Calu3 (cell line): ENCODE data around the gene TMCC1. TPM values are rescaled to one million over a fixed set of nuclear protein-coding genes. Genes with fewer than 3 reads are reported as not detected.

Source experiments
- BruUV-seq: library from RNA; stranded (reverse); fragments of 400-500 nt; replicated peaks from 2 replicates; lab custom pipeline; 2021; lab: Mats Ljungman, UMichigan
- CTCF ChIA-PET: fragments of 300-600 bp; sonication (Branson Sonifier 250); formaldehyde crosslinking; loops from one replicate; lab custom pipeline; 2022; ENCODE audit warnings: antibody characterized with exemption; lab: Charles Lee
- DNase-seq: peaks from one replicate; pipeline ENCODE4 v3.0.0; 2022
- H3K27ac Mint-ChIP-seq: one replicate; pipeline ENCODE4 v1.8.0; 2022; ENCODE audit warnings: mixed read lengths; ENCODE audit not compliant: unreplicated experiment
- H3K27me3 Mint-ChIP-seq: one replicate; pipeline ENCODE4 v1.8.0; 2022; ENCODE audit warnings: mixed read lengths; ENCODE audit not compliant: unreplicated experiment
- H3K36me3 Mint-ChIP-seq: one replicate; pipeline ENCODE4 v1.8.0; 2022; ENCODE audit warnings: mild to moderate bottlenecking, moderate library complexity, mixed read lengths; ENCODE audit not compliant: insufficient read depth, unreplicated experiment
- H3K4me1 Mint-ChIP-seq: one replicate; pipeline ENCODE4 v1.8.0; 2022; ENCODE audit warnings: mild to moderate bottlenecking, low read depth, mixed read lengths; ENCODE audit not compliant: unreplicated experiment
- H3K4me3 Mint-ChIP-seq: one replicate; pipeline ENCODE4 v1.8.0; 2022; ENCODE audit warnings: mild to moderate bottlenecking, low read depth, moderate library complexity, mixed read lengths; ENCODE audit not compliant: unreplicated experiment
- H3K9me3 Mint-ChIP-seq: one replicate; pipeline ENCODE4 v1.8.0; 2022; ENCODE audit warnings: low read depth, mixed read lengths; ENCODE audit not compliant: unreplicated experiment
- CTCF ChIP-seq: fragments of 200-600 bp; IDR thresholded peaks from one replicate; pipeline ENCODE4 v1.8.0; 2022; ENCODE audit warnings: antibody characterized with exemption; ENCODE audit not compliant: unreplicated experiment
- intact Hi-C: fragments of 100-400 bp; cut with micrococcal nuclease; formaldehyde crosslinking; loops from one replicate; pipeline ENCODE4 v1.10.0; 2022; ENCODE audit not compliant: unreplicated experiment
- total RNA-seq: library from RNA; stranded (reverse); gene quantifications from 2 replicates; pipeline ENCODE4 v1.2.3, GENCODE V29; 2022

The TMCC1 gene
- total RNA-seq, 1 experiment from 2014 or later, result 57.2 TPM

DNA sequence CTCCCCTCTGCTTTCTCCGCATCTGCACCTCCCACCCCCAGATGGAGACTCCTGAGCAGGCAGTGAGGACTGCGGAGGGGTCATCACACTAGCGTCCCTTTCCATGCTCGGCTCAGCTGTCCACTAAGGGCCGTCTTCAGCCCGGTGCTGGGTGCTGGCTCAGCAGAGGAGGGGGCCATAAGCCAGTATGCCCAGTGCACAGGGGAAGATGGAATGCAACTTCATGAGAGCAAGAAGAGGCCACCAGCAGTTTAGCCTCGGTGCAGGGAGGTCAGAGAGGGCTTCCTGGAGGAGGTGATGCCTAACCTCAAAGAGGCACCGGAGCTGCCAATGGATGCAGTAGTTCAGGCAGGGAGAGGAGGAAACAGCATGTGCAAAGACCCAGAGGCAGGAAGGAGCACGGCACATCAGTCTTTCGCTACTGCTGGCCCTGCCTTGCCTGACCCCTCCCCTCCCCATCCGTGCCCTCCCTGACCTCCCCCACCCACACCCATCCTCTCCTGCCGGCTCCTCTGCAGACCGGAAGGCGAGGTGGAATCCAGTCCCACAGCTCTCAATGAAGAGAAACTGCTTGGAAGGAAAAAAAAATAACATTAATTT, 271.8 kb downstream of the TMCC1 start:
- Mint-ChIP-seq H3K27me3 (peaks cover 13% of the 10 kb centered on the region), H3K36me3 (peaks cover 15% of the 10 kb centered on the region), H3K4me1 (peaks cover 24% of the 10 kb centered on the region), H3K27ac (no peak overlapping the region), H3K9me3 (no peaks in the 10 kb centered on the region), H3K4me3 (no peak overlapping the region)
- CTCF ChIA-PET, result interaction anchor here (0.6 to 1.4 kb wide), 2 partner anchors 238 to 950 kb away, joined by 4 to 6 read pairs; no protein-coding TSS in a partner anchor
- no peak for TF ChIP-seq CTCF
- intact Hi-C loops, result loop anchor here (10.0 kb wide), 1 partner anchor 483 kb away; no protein-coding TSS in a partner anchor
- no peak for DNase-seq
- BruUV-seq, result no TSS peak

- Mint-ChIP-seq H3K36me3 (peaks cover 9% of the 10 kb centered on the region), H3K4me1 (peaks cover 21% of the 10 kb centered on the region), H3K4me3 (no peak overlapping the region), H3K27me3 (peaks cover 13% of the 10 kb centered on the region), H3K27ac (no peak overlapping the region), H3K9me3 (no peaks in the 10 kb centered on the region)
- BruUV-seq, result no TSS peak
- CTCF ChIA-PET, result no interaction called here
- no peak for TF ChIP-seq CTCF
- DNase-seq, result no peak
- intact Hi-C loops, result loop anchor here (10.0 kb wide), 1 partner anchor 484 kb away; no protein-coding TSS in a partner anchor
Observed at GRCh38 chr3:129620828-129621559, 272.5 kb downstream of the TMCC1 start.

DNA sequence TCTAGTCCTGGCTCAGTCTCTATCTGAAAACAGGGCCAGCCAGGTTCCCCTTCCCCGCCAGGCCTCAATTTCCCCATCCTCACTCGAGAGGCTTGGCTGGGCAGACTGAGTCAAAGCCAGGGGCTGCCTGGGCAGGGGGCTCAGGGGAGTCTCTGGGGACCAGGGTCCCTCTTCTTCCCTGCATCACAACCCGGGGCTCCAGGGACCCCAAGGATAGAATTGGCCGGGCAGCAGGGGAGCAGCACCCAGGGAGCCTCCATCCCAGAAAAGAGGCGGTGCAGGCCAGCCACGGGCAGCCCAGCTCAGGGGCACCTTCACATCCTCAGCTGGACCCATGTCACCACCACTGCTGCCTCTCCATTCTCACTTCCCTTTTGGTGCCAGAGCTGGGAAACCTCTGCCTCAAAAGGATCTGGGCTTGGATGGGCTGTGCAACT, 273.8 kb downstream of the TMCC1 start:
- DNase-seq, result no peak
- CTCF ChIA-PET, result no interaction called here
- Mint-ChIP-seq H3K4me1 (peaks cover 21% of the 10 kb centered on the region), H3K27ac (no peak overlapping the region), H3K36me3 (no peaks in the 10 kb centered on the region), H3K4me3 (no peak overlapping the region), H3K9me3 (no peaks in the 10 kb centered on the region), H3K27me3 (peaks cover 13% of the 10 kb centered on the region)
- no TSS peak for BruUV-seq
- intact Hi-C loops, result loop anchor here (10.0 kb wide), 1 partner anchor 485 kb away; no protein-coding TSS in a partner anchor
- TF ChIP-seq CTCF, result no peak

DNA sequence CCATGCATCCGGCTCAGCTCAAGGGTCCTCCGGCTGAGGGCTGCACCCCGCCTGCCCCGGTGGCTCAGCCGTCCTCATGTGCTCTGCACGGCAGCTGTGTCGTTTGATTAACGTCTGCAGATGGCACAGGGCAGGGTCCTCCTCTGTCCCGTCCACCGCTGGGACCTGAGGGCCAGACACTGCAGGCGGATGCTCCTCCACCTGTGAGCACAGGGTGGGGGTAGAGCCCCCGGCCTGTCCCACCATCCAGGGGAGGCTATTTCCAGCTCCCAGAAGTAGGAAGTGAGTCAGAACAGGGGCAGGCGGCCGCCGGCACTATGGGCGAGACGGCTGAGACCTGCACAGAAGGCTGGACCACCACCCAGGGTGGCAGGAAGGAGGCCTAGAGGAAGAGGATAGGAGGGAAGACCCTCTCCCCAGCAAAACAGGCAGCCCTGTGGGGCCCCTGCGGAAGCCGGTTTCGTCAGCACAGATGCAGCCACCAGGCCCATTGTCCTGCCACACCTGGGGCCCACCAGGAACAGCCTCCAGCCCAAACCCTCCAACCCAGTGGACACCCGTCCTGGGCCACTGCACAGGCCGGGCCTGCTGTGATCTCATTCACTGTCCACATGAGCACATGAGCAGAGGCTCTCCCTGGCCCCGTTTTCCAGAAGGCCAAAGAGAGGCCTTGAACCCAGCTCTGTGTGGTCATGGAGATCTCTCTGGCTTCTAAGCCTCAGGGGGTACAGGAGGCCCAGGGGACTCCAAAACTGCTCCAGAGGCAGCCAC, 274.4 kb downstream of the TMCC1 start:
- Mint-ChIP-seq H3K27ac (no peak overlapping the region), H3K27me3 (peaks cover 13% of the 10 kb centered on the region), H3K4me3 (no peak overlapping the region), H3K4me1 (peaks cover 14% of the 10 kb centered on the region), H3K36me3 (no peaks in the 10 kb centered on the region), H3K9me3 (no peaks in the 10 kb centered on the region)
- intact Hi-C loops, result no loop called here
- no peak for TF ChIP-seq CTCF
- no TSS peak for BruUV-seq
- CTCF ChIA-PET, result no interaction called here
- no peak for DNase-seq
